Transverse colon (tissue), 4 donors: ENCODE measurements around the gene KCNH1. TPM values are rescaled to one million over a fixed set of nuclear protein-coding genes. Genes with fewer than 3 reads are reported as not detected.

Source experiments
- DNase-seq: peaks from one replicate; pipeline ENCODE4 v3.0.0-alpha.2; 2019
- H3K27ac ChIP-seq, 4 donors: fragments of 200-600 bp; sonication (generic); 2 replicates each; pipeline ENCODE4 v1.5.1; 2016 to 2018; ENCODE audit warnings: inconsistent platforms in 4 of 4
- H3K27me3 ChIP-seq: fragments of 200-600 bp; sonication (generic); 2 replicates; pipeline ENCODE4 v1.5.1; 2017; ENCODE audit warnings: inconsistent platforms
- H3K36me3 ChIP-seq, 4 donors: fragments of 200-600 bp; sonication (generic); 2 replicates each; pipeline ENCODE4 v1.5.1; 2017 to 2019; ENCODE audit warnings: inconsistent platforms in 4 of 4
- H3K4me1 ChIP-seq, 4 donors: fragments of 200-600 bp; sonication (generic); 2 replicates each; pipeline ENCODE4 v1.5.1; 2017 to 2020; ENCODE audit warnings: inconsistent platforms in 4 of 4
- H3K4me3 ChIP-seq, 4 donors: fragments of 200-600 bp; sonication (generic); 1 replicate in 1 of 4; 2 replicates in 3 of 4; pipeline versions ENCODE4 v1.5.1 to v1.6.1; 2017 to 2019; ENCODE audit warnings: inconsistent platforms in 4 of 4
- H3K9me3 ChIP-seq, 2 donors: fragments of 200-600 bp; sonication (generic); 2 replicates each; pipeline ENCODE4 v1.5.1; 2017 to 2019; ENCODE audit warnings: inconsistent platforms in 2 of 2
- EP300 ChIP-seq: sonication (generic); formaldehyde crosslinking; IDR thresholded peaks from one replicate; pipeline ENCODE4 v1.6.1; 2017; ENCODE audit warnings: antibody characterized with exemption, low read depth
- POLR2A ChIP-seq: fragments of 450-650 bp; IDR thresholded peaks from one replicate; pipeline ENCODE4 v1.6.1; 2016; ENCODE audit warnings: antibody characterized with exemption, mild to moderate bottlenecking, moderate library complexity
- POLR2AphosphoS5 ChIP-seq, 3 donors: sonication (generic); formaldehyde crosslinking; IDR thresholded peaks; one replicate each; pipeline ENCODE4 v1.6.1; 2016; ENCODE audit warnings: antibody characterized with exemption in 3 of 3
- whole genome bisulfite sequencing, 2 donors: methylation state at CpG; one replicate each; pipeline ENCODE4 v1.1.5; 2018; ENCODE audit warnings: low coverage in 1 of 2; 5-methylcytosine and 5-hydroxymethylcytosine counted together
- in situ Hi-C, 4 donors: fragments of 200-750 bp; cut with MboI; loops; one replicate each; pipeline versions ENCODE4 v1.15.0 to v1.15.1; 2017; ENCODE audit warnings: low sequenced_read_pairs in 3 of 4, low pct_ligation_motif_present in 1 of 4, low pct_unique_long_range_greater_than_20kb in 1 of 4
- intact Hi-C: fragments of 100-400 bp; cut with DNase I; formaldehyde crosslinking; loops from one replicate; pipeline ENCODE4 v1.15.1; 2023; ENCODE audit warnings: low total_unique reads
- total RNA-seq, 4 donors: library from RNA; depleted of rRNA; stranded (reverse); fragments of >200 nt; gene quantifications; one replicate each; pipeline ENCODE4 v1.1.0, GENCODE V29; 2016
- TF ChIP-seq, protein P1 (sequence below), 5 experiments: fragments of 200-600 bp in 3 of 5; fragments of 450-650 bp in 2 of 5; sonication (generic) in 3 of 5; IDR thresholded peaks; 1 replicate in 2 of 5; 2 replicates in 3 of 5; pipeline ENCODE4 v1.5.1; 2016 to 2017; ENCODE audit warnings: antibody characterized with exemption in 5 of 5, inconsistent platforms in 3 of 5, mild to moderate bottlenecking in 2 of 5, moderate library complexity in 1 of 5

KCNH1 gene
- total RNA-seq, 4 donors from 2014 or later, result 0.55 to 9.4 (median 2.2) TPM

GRCh38 chr1:210757677-210758076 is 376.3 kb downstream of the KCNH1 start:
- WGBS, 2 donors, result 71% methylated on average over 1 of the region's 1 CpG; no CpG with 5 or more reads in 1 of the 2 donors
- Histone ChIP-seq H3K9me3 (peaks cover 0 to 6% of the 10 kb centered on the region in 2 donors), H3K27ac (no peak overlapping the region), H3K27me3 (no peaks in the 10 kb centered on the region), H3K4me1 (no peaks in the 10 kb centered on the region), H3K4me3 (no peak overlapping the region), H3K36me3 (no peaks in the 10 kb centered on the region)
- TF ChIP-seq POLR2A (no peak), EP300 (no peak), POLR2AphosphoS5 (IDR thresholded peaks at IDR 0.05) (no peak)
- TF ChIP-seq, protein P1, sequence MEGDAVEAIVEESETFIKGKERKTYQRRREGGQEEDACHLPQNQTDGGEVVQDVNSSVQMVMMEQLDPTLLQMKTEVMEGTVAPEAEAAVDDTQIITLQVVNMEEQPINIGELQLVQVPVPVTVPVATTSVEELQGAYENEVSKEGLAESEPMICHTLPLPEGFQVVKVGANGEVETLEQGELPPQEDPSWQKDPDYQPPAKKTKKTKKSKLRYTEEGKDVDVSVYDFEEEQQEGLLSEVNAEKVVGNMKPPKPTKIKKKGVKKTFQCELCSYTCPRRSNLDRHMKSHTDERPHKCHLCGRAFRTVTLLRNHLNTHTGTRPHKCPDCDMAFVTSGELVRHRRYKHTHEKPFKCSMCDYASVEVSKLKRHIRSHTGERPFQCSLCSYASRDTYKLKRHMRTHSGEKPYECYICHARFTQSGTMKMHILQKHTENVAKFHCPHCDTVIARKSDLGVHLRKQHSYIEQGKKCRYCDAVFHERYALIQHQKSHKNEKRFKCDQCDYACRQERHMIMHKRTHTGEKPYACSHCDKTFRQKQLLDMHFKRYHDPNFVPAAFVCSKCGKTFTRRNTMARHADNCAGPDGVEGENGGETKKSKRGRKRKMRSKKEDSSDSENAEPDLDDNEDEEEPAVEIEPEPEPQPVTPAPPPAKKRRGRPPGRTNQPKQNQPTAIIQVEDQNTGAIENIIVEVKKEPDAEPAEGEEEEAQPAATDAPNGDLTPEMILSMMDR (IDR thresholded peaks at IDR 0.05), result no peak
- intact Hi-C loops (no loop called here), in situ Hi-C loops (no loop called here)
- DNase-seq, result no peak

DNA sequence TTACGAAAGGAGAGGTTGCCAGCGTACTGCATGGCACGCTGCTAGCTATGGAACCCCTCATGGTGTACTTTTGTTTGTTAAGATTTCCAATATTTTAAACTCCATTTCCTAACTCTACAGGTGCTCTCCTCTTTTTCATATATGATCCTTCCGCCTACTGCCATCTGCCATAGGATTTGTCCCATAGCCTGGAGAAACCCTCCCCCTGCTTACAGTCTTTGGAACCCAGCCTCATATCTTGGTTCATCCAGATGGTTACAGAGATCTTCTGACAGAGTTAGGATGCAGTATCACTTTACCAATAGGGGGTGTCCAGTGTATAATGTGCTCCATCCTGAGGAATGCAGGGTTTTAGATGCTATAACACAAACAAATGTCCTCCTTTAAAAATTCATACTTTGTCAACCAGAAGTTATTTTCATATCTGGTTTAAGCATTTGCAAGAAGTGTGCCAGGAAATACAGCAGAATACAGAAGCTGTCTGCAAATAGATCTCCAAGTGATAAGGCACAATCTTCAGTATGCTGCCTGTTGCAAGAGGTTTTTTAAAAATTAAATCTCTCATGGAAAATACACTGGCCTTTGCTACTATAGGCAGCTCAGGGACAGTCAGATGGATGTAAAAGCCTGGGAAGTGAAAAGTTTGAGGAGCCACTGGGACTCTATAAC is 377.8 kb downstream of the KCNH1 start:
- no peaks in the 10 kb centered on the region for H3K36me3 ChIP-seq
- no peak overlapping the region for H3K4me3 ChIP-seq
- no peak for DNase-seq
- H3K9me3 ChIP-seq, result peaks cover 0 to 6% of the 10 kb centered on the region in 2 donors
- intact Hi-C loops (no loop called here), in situ Hi-C loops (no loop called here)
- 94% methylated on average over 4 of the region's 4 CpGs for WGBS, 2 donors
- no peaks in the 10 kb centered on the region for H3K4me1 ChIP-seq
- H3K27ac ChIP-seq, result no peak overlapping the region
- no peaks in the 10 kb centered on the region for H3K27me3 ChIP-seq
- TF ChIP-seq EP300 (no peak), POLR2A (no peak), POLR2AphosphoS5 (IDR thresholded peaks at IDR 0.05) (no peak)
- TF ChIP-seq, protein P1 (IDR thresholded peaks at IDR 0.05), result no peak

DNA sequence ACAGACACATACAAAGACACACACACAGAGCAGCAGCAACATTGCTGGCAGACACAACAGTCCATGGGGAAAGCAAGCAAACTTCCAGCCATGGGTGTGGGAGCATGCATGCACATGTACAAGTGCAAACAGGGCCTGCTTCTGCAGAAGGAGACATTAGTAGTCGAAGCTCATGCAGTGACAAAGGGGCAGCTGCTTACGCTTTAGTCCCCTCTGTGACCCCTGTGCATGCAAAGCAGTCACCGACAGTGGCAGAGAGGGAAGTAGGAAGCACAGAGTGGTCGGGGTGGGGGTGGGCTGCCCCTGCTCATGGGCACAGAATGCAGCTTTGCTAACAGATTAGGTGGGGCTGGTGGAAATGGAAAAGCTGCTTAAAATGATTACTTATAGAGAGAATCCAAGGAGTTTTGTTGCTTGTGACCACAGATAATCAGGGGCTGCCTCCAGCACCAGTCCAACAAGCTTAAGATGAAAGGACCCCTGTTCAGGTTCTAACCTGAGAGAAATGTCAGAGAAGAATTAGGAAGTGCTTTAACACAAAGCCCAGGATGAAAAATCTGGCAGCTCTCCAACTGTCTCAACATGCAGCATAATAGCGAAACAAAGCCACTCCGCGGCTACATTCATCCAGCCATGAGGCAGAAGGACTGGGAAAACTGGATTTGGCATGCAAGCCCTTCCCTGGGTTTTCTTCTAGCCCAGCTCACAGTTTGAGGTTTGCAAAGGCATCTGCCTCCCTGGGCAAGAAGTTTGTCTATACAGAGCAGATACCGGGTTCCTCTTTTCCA is 378.9 kb downstream of the KCNH1 start:
- no peak for DNase-seq
- TF ChIP-seq EP300 (no peak), POLR2A (no peak), POLR2AphosphoS5 (IDR thresholded peaks at IDR 0.05) (no peak)
- TF ChIP-seq, protein P1 (IDR thresholded peaks at IDR 0.05), result no peak
- intact Hi-C loops (no loop called here), in situ Hi-C loops (no loop called here)
- Histone ChIP-seq H3K27ac (no peak overlapping the region), H3K4me3 (no peak overlapping the region), H3K27me3 (no peaks in the 10 kb centered on the region), H3K4me1 (no peaks in the 10 kb centered on the region), H3K36me3 (no peaks in the 10 kb centered on the region), H3K9me3 (peaks cover 0 to 2% of the 10 kb centered on the region in 2 donors)
- WGBS, 2 donors, result 50 to 63% methylated on average over 1 to 8 of the region's 8 CpGs

GRCh38 chr1:210751911-210752310 is 382.0 kb downstream of the KCNH1 start:
- 81 to 83% methylated on average over 2 of the region's 2 CpGs for WGBS, 2 donors

More at GRCh38 chr1:210751911-210752310, 382.0 kb downstream of the KCNH1 start:
- Histone ChIP-seq H3K4me3 (no peak overlapping the region), H3K27ac (no peak overlapping the region), H3K27me3 (no peaks in the 10 kb centered on the region), H3K9me3 (no peaks in the 10 kb centered on the region), H3K4me1 (no peaks in the 10 kb centered on the region), H3K36me3 (no peaks in the 10 kb centered on the region)
- intact Hi-C loops (no loop called here), in situ Hi-C loops (no loop called here)
- DNase-seq, result no peak
- TF ChIP-seq POLR2AphosphoS5 (IDR thresholded peaks at IDR 0.05) (no peak), EP300 (no peak), POLR2A (no peak)
- TF ChIP-seq, protein P1 (IDR thresholded peaks at IDR 0.05), result no peak
